ENCODE measurements around the gene SPACA9.

The SPACA9 gene

DNA sequence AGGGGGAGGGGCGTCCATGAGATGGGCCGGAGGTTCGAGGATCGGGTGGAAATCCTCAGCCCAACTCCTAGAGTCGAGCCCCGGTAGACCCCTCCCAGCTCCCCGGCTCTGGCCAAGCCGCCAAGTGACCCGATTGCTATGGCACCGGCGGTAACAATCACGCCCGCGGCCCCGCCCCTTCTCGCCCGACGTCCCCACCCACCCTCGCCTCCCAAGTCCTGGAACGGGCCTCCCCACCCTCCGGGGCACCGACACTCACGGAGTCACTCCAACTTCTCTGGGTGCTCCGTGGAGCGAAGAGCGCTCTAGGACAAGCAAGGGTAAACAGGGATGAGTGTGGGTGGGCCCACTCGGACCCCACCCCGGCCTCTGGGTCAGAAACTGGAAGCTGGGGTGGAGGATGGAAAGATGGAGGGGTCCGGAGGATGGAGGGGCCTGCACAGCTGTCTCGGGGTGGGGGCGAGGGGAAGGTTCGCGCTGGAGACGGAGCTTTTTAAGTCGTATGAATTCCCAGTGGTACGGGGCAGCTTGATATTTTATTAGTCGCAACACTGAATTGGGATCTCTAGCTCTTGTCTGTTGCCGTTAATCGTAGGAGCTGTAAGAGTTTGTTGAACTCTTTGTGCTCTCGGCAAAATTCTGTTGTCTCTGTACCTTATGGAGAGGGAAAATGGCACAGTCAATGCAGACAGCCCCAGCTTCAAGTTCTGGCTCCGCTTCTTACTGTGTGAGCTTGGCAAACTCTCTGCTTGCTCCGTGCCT lies at the start of gene SPACA9:
Gene SPACA9, plus strand, starts transcription at position 204 of the 762 bp plus-strand sequence. CDS start 5,050 bp downstream, outside the sequence.
- DNase-seq = peak; percentile 38

DNA sequence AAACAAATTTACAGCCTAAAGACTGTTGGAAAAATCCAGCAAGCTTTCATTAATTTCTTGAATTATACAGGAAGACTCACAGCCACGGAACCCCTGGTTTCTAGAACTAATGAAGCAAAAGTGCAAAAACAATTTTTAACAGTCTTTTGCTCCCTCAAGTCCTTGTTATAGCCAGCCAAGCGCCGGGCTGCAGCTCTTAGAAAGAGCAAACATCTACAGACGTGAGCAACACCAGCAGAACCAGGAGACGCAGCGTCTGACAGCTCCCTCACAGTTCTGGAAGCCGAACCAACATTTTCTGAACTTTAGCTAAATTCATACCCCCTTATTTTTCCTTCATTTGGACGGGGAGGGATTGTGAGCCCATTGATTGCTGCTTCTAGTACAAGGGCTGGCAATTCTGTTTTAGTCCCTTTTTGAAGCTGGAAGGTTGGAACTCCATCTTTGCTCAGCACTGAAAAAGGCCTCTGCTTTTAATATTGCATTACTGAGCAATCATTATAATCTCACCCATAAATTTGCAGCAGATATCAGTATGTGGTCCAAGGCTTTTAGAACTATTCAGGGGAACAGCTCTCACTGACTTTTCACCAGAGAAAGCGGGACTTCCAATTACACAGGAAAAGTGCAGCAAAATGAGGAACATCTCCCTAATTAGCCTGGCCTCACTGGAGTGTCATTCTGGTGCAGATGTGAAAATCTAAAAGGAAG lies 46.4 kb upstream of the SPACA9 start:
- no peak for DNase-seq

DNA sequence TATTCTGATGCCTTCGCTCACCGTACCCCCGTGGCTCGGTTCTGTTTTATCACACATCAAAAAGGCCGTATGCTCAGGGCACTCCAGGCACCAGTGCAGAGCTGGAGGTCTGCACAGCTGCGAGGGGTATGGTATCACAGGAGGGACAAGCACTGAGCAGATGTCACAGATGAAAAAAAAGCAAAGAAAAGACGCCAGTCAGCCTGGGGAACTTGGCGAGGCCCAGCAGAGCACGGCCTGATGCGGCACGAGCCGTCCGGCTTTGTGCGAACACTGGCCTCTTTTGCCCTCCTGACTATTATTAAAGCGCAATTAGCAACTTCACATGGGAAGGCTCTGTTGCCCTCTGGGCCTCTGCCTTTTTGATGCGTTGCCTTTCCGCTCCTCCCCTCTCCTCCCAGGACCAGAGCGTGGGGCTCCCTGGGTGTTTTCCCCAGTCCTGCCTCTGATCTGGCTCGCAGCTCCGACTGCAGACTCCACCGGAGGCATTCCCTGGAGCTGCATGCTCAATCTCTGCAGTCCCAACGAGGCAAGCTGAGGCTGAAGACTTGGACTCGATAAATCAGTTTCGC lies 45.1 kb upstream of the SPACA9 start:
- no peak for DNase-seq

DNA sequence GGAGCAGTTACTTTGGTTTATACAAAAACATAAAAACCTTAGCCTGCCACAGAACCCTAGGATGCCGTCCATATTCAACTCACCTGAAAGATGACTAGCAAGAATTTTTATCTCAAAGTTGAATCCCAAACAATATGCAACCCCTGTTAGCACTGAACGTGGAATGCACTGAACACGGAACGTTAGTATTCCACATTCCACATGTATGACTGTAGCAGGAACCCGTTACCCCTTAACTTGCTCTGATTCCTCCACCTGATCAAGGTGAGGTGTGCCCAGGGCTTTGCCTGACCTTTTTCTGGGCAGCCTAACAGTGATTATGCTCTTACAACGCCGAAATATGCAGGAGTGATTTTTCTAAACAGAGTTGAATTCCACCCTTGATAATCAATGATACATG lies 44.4 kb upstream of the SPACA9 start:
- DNase-seq = no peak

DNA sequence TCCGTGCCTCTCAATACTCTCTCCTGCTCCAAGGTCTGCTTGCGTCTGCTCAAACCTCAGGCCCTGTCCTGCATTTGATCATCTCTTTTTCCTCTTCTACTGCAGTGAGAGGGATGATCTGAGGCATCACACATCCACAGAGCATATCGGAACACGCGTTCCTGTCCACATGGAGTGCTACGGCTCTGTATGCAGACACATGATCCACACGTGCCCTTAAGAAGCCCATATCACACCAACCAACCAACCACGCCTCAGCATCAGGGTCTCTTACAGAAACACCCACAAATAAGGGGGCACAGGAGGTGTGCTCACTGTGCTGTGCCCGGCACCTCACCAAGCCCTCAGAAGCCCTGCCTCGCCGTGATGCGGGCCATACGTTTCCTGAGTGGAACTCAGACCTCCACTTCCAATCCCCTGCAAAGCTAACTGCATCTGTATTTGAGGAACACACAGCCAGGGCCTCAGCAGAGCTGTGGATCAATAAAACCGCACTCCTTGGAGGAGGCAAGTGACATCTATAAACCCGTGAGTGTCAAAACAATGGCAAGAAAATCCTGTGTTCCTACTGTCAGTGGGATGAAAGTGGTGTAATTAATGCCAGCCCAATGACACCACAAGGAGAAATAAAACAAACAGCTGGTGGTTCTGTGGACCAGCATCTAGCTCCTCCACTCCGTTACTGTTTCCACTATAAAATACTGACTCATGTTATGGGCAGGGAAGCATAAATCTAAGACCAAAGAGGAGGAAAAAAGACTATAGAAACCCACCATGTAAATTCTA lies 41.0 kb upstream of the SPACA9 start:
- DNase-seq = no peak

DNA sequence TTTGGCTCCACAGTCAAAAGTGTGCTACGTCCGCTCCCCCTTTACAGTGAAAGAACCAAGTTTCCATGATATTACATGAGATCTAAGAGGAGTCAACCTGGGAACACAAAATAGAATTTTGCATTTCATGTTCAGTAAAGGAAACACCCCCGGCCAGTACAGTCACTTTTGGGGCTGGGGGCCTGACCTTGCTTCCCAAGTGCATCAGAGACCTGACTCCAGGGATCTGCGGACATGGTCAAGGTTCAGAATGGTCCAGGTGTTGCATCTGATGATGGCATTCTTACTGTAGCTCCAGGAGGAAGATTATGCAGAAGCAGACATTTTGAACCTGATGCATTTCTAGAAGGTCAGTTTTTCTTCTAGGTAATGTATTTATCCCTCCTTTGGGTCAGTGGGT lies 40.4 kb upstream of the SPACA9 start:
- no peak for DNase-seq

DNA sequence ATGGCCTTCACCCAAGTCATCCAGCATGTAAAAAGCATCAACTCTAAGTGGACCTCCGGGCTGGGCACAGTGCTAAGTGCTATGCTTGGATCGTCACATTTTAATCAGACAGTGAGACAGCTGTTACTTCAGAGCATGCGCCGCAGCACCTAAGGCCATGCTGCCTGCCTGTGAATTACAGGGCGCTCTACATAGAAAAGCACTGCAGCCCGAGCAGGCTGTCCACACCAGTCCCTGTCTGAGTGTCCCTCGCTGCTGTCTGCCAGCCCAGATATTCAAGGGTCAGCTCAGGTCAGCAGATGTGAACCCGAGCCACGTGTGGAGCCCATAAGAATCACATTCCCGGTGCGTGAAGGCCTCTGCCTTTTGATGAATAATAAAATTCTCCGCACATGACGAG lies 37.7 kb upstream of the SPACA9 start:
- no peak for DNase-seq

DNA sequence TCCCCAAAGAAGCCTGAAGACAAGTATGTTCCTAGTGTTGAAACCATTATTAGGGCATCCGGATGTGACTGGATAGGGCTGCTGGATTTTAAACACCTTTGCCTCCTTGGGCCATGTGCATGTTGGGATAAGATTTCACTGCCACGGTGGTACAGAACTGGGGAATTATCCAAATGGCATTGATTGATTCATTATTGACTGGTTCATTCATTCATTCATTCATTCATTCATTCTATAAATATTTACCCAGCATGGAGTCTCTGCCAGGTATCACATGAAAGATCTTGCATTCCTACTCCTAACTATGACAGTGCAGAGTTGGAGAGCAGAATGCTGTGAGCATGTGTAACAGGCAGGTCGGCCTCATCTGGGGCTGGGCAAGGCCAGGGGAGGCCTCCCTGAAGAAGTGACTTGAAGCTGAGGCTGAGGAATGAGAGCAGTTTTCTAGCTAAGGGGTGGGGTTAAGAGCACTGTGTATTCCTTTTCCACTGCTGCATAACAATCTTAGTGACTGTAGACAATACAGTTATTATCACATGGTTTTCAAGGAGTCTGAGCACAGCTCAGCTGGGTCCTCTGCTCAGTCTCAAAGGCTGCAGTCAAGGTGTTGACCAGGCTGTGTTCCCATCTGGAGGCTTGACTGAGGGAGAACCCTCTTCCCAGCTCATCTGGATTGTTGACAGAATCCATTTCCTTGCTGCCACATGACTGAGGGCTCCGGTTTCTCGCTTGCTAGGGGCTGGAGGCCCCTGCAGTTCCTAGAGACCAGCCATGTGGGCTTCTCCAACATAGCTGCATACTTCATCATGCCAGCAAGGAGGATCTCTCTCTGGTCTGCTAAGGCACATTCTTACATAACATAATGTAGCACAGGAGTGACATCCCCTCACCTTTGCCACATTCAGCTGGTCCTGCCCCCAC lies 36.3 kb upstream of the SPACA9 start:
- no peak for DNase-seq

DNA sequence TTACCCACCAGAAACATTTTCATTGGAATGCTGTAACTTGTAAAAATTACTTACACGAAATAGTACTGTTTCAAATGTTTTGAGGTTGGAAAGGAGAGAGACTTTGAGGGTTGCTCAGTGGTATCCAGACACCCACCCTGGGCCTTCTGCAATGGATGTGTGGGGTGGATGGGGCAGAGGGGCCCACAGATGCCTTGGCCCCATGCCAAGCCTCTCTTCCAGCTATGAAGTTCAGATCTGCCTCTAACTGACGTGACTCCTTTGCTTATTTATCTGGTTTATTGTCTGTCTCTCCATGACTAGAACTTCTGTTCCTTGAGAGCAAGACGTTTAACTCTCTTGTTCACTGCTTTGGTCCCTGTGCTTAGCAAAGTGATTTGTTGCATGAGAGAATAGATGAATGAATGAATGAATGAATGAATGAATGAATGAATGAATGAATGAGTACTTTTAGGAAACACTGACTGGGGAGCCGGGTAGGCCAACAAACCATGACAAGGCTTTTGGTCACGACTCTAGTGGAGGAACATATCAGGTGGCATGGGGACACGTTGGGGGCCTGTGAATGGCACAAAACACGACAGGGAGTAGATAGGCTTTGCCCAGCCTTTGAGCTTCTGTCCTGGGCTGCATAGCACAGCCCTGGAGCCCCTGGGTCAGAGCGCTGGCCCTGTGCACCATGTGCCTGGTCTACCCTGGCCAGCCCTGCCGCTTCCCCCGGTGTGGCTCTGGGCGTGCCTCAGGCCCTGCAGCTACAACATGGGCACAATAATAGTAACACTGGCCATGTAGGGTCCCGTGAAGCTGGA lies 32.4 kb upstream of the SPACA9 start:
- DNase-seq = no peak

DNA sequence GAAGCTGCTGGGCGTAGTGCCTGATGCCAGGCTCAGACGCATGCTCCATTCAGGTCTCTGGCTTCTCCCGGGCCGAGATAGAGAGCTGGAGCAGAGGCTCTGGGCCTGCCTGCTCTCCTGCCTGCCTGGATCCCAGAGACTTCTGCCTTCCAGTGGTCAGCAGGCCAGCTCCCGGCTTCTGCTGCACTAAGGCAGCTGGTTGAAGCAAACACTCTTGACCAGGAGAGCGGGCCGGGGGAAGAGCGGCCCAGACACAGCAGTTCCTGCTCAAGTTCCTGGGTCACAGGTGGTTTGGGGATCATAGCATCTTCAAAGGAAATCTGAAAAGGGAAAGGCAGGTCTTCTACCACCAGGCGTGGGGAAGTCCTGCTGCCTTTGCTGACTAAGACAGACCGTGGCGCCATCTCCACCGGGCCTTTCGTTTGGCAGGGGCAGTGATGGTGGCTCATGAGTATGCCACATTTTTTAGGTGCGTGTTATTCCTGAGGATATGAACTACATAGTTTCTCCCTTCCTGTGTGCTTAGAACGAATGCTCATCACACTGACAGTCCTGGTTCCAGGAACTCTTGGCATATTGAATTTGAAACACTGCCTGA lies 31.7 kb upstream of the SPACA9 start:
- DNase-seq = no peak

DNA sequence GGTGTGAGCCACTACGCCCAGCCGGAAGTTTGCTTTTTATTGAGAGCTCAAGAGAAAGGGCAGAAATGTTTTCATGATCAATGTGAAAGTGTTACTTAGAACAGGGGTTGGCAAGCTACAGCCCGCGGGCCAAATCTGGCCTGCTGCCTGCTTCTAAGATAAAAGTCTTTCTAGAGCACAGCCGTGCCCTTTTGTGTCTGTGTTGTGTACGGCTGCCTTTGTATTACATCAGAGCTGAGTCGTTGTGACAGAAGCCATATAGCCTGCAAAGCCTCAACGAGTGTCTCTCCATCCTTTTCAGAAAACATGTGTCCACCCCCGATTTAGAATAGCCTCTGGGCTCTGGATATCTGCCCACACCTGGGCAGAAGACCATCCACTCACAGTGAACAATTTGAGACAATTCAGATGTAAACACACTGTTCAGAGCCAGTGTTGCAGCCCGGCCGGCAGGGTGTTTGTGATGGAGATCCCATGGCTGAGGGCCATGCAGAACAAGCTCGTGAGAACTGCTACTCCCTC lies 29.5 kb upstream of the SPACA9 start:
- no peak for DNase-seq

DNA sequence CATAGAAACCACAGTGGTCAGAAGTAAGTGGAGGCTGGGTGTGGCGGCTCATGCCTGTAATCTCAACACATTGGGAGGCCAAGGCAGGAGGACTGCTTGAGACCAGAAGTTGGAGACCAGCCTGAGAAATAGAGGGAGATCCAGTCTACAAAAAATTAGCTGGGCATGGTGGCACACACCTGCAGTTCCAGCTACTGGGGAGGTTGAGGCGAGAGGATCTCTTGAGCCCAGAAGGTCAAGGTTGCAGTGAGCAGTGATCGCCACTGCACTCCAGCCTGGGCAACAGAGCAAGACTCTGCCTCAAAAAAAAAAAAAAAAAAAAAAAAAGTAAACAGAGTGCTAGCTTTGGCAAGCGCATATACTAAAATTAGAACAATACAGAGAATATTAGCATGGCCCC lies 25.2 kb upstream of the SPACA9 start:
- no peak for DNase-seq

DNA sequence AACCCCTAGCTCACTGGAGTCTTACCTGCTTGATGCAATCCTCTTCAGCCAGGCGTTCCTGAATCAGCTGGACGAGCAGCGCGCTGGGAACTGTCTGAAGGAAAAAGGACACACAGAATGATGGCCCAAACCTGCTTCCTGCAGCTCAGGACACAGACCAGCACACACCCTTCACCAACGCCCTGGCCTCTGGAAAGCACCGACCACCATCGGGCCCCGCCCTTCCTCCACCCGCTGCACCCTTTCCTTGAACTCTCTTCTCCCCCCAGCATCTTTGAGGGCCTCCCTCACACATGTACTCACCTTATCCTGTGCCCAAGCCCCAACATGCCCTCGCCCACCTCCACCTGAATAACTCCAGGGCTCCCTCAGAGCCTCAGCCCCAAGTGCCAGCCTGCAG lies 23.9 kb upstream of the SPACA9 start:
- DNase-seq = no peak

DNA sequence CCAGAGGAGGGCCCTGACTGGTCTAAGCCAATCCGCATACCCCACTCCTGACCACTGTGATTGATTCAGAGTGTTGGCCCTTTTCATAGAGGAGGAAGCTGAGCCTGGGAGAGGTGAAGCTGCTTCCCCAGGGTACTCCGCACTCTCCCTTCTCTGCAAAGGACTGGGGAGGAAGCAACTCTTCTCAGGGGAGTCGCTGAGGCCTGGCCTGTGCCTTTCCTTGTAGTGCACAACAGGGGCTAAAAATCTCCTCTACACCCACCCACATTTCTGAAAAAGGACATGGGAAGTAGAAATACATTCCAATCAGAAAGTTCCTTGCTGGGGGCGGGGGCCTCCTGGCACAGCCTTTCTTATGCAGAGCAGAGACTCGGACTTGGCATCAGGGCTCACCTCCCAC lies 22.8 kb upstream of the SPACA9 start:
- DNase-seq = no peak

DNA sequence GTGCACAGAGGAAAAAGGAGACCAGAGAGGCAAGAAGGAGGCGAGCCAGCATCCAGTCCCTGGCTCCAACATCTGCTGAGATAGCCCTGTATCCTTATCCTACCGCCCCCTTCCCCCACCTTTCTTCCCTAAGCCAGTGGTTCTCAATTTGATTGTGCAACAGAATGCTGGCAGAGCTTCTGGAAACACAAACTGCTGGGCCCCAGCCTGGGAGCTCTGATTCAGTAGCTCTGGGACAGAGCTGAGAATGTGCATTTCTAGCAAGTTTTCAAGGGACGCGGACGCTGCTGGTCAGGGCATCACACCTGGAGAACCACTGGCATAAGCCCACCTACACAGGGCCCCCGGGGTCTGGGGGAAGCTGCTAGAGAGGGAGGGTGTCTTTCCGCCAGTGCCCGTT lies 21.7 kb upstream of the SPACA9 start:
- no peak for DNase-seq

DNA sequence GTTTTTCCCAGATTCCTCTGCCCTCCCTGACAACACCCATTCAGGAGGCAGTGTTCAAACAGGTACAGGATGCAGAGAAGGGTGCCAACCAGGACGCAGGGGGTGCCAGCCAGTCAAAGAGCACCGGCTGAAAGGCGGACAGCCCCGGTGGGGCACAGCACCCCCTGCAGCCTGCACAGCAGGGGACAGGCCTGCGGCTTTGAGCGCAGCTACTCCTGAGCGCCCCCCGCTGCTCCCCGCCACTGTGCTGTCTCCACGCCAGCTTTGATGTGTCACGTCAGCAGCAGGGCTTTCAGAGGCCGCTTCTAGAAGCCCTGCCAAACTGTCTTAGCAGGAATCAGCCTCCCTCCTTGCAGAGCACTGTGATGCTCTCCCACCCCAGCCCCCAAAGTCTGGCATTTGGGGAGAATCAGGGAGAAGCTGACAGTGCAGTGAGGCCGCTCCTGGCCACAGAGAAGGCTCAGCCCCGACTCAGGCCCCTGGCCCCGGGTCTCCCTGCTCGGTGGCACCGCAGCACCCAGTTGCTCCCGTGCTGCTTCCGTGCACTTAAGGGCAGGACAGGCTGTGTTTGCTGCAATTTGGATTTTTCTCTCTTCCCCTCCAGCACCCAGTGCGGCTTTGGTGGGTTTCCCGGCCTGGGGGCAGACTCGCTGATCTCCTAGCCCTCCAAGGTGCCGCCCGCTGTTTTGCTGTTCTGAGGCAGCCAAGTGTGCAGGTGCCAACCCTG lies 20.9 kb upstream of the SPACA9 start:
- no peak for DNase-seq

DNA sequence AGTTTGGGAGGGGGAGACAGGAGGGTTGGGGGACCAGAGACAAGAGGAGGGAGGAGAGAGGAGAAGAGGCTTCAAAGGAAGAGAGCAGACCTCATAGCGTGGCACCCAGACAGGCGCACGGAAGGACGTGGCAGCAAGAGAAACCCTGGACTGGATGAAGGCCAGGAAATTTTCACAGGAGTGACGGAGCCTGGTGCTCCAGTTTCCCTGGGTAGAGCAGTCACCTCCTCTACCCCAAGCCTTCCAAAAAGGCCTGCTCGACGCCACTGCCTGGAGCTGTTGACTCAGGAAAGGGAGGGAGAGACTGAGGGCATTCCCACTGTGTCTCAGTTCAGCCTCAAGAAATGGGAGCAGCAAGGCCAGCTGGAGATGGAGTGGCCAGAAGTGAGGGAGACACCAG lies 19.9 kb upstream of the SPACA9 start:
- DNase-seq = no peak

DNA sequence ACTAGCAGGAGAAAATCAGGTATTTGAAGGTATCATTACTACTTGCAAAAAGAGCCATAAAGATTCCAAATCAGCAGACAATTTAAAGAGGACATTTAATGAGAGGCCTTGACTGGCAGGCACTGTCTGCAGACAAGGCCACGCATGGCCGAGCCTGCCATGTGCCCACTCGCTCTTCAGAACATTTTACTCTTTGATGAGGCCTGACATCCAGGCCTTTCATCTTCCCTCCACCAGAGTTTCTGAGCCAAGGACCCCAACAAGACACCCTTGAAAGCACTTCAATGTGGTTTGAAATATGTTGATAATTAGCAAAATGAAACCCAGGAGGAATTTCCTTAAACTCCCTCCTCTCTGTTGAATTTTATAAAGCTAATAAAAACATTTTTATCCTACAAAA lies 17.0 kb upstream of the SPACA9 start:
- no peak for DNase-seq

DNA sequence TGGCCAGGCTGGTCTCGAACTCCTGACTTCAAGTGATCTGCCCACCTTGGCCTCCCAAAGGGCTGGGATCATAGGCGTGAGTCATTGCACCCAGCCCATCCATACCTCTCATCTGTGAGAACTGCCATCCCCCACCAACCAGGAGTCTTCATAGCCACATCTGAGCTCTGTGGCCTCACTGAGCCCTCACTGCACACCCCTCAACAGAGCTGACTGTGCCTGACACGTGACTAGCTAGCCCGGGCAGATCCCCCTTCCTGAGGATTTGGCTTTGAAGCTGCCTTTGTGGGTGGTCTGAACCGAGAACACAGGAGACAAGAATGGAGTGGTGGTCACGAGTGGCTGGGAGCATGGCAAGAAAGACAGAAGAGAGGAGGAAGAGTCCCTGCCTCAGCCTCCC lies 16.2 kb upstream of the SPACA9 start:
- DNase-seq = no peak

DNA sequence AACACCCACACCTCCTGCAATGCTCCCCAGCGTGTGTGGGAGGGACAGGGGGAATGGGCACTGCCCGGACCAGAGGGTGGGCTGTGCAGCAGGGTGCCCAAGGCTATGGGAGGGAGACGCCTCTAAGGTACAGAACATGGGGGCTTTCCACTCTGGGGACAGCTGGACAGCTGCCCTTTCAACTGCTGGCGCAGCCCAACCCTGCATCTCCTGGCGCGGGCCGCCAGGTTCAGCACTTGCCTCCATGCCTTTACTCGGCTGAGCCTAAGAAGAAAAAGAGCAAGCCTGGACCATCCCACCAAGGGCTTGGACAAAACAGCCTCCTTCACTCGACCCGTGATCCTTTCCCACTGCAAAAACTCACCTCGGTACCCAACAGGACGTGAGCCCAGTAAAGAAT lies 15.6 kb upstream of the SPACA9 start:
- no peak for DNase-seq

Data from CD4-positive, alpha-beta T cell treated with Interleukin-17A for 1 hour (primary cell).